ENCODE measurements around the gene CGNL1. TPM values are rescaled to one million over a fixed set of nuclear protein-coding genes. Genes with fewer than 3 reads are reported as not detected.

CGNL1 gene
- total RNA-seq, 6 donors from 2014 or later, result 40.1 to 81.8 (median 63.0) TPM

DNA sequence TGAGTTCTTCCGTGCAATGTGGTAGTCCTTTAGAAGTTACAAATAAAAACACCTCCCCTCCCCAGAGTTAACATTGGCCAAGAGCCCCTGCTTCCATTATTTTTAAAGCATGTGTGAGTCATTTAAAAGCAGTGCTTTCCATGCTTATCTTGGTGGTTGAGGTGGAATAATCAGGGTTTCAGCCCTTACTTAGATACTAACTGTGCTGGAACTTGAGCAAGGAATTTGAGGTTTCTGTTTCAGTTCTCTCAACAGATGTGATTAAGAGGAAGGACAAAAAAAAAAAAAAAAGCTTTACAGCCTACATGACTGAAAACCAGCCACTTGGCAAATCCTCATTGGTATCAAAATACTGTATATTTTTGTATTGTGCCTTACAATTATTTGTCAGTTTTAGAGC, 64.5 kb downstream of the CGNL1 start:
- Histone ChIP-seq H3K4me3 (no peak overlapping the region), H3K27me3 (no peaks in the 10 kb centered on the region), H3K9me3 (no peaks in the 10 kb centered on the region), H3K4me1 (peaks cover 0 to 19% (median 13%) of the 10 kb centered on the region in 4 donors), H3K27ac (peak overlapping the region in 3 of 4 donors; percentile 19 to 38 (median 34)), H3K36me3 (peaks cover 0 to 3% (median 0%) of the 10 kb centered on the region in 4 donors)
- WGBS, 2 donors, result 0% methylated on average over 1 of the region's 1 CpG
- ATAC-seq (ENCODE audit: low FRiP score in 2 of 2) (peak in 1 of 2 donors; percentile 40), DNase-seq (no peak)
- TF ChIP-seq, protein P1, sequence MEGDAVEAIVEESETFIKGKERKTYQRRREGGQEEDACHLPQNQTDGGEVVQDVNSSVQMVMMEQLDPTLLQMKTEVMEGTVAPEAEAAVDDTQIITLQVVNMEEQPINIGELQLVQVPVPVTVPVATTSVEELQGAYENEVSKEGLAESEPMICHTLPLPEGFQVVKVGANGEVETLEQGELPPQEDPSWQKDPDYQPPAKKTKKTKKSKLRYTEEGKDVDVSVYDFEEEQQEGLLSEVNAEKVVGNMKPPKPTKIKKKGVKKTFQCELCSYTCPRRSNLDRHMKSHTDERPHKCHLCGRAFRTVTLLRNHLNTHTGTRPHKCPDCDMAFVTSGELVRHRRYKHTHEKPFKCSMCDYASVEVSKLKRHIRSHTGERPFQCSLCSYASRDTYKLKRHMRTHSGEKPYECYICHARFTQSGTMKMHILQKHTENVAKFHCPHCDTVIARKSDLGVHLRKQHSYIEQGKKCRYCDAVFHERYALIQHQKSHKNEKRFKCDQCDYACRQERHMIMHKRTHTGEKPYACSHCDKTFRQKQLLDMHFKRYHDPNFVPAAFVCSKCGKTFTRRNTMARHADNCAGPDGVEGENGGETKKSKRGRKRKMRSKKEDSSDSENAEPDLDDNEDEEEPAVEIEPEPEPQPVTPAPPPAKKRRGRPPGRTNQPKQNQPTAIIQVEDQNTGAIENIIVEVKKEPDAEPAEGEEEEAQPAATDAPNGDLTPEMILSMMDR (IDR thresholded peaks at IDR 0.05), result no peak
- TF ChIP-seq POLR2A (IDR thresholded peaks at IDR 0.05), result no peak
- TF ChIP-seq EP300 (IDR thresholded peaks at IDR 0.05), result no peak
- TF ChIP-seq POLR2AphosphoS5 (IDR thresholded peaks at IDR 0.05), result no peak

GRCh38 chr15:57442335-57442734, 66.0 kb downstream of the CGNL1 start:
- DNase-seq (no peak), ATAC-seq (ENCODE audit: low FRiP score in 2 of 2) (no peak)
- no peak for TF ChIP-seq POLR2AphosphoS5 (IDR thresholded peaks at IDR 0.05)
- TF ChIP-seq, protein P1 (IDR thresholded peaks at IDR 0.05), result no peak
- TF ChIP-seq POLR2A (IDR thresholded peaks at IDR 0.05), result no peak
- no peak for TF ChIP-seq EP300 (IDR thresholded peaks at IDR 0.05)
- no peaks in the 10 kb centered on the region for H3K27me3 ChIP-seq
- no peak overlapping the region for H3K4me3 ChIP-seq
- H3K9me3 ChIP-seq, result no peaks in the 10 kb centered on the region
- H3K27ac ChIP-seq, result no peak overlapping the region
- whole genome bisulfite sequencing, 2 donors, result 87 to 94% methylated on average over 3 of the region's 3 CpGs
- H3K4me1 ChIP-seq, result peaks cover 0 to 19% (median 13%) of the 10 kb centered on the region in 4 donors
- peaks cover 0 to 3% (median 0%) of the 10 kb centered on the region in 4 donors for H3K36me3 ChIP-seq

DNA sequence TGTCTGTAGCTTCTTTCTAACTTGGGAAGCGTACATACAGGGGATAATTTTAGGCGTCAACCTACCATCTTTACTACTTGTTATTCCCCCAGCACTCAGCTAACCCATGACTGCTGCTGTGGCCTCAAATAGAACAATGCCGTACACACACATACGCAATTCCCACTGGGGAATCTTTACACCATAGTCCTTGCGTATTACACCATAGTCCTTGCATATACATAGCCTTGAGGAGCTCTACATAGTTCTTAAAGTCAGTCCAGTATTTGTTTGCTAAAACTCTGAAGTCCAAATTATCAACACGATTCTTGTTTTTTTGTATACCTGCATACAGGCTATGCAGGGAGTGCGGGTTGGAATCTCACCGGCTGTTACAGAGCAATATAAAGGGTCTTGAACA, 67.2 kb downstream of the CGNL1 start:
- DNase-seq (no peak), ATAC-seq (ENCODE audit: low FRiP score in 2 of 2) (no peak)
- H3K27me3 ChIP-seq, result no peaks in the 10 kb centered on the region
- H3K27ac ChIP-seq, result no peak overlapping the region
- WGBS, 2 donors, result 91% methylated on average over 8 of the region's 8 CpGs
- H3K4me1 ChIP-seq, result peaks cover 0 to 19% (median 13%) of the 10 kb centered on the region in 4 donors
- TF ChIP-seq EP300 (IDR thresholded peaks at IDR 0.05) (no peak), POLR2AphosphoS5 (IDR thresholded peaks at IDR 0.05) (no peak), POLR2A (IDR thresholded peaks at IDR 0.05) (no peak)
- TF ChIP-seq, protein P1 (IDR thresholded peaks at IDR 0.05), result no peak
- no peak overlapping the region for H3K4me3 ChIP-seq
- no peaks in the 10 kb centered on the region for H3K9me3 ChIP-seq
- H3K36me3 ChIP-seq, result peaks cover 0 to 3% (median 0%) of the 10 kb centered on the region in 4 donors

DNA sequence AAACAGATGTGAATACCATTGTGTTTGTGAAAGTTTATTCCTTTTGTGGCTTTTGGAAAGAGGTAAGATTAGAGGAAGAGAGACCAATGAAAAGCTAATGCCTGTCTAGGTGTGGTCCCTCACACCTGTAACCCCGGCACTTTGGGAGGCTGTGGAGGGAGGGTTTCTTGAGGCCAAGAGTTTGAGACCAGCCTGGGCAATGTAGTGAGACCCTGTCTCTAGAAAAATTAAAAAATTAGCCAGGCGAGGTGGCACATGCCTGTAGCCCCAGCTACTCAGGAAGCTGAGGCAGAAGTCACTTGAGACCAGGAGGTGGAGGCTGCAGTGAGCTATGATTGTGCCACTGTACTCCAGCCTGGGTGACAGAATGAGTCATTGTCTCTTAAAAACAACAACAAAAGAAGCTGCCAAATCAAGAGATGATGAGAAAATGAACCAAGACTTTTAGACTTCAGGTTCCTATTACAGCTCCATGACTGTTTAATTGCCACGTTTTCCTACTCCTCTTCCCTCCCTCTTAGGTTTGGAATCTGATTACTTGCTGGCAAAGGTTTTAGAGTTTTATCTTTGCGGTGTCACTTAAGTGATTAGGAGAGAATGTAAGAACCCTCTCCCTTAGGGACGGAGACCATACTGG, 68.7 kb downstream of the CGNL1 start:
- no peak for ATAC-seq (ENCODE audit: low FRiP score in 2 of 2)
- Histone ChIP-seq H3K27me3 (no peaks in the 10 kb centered on the region), H3K4me3 (no peak overlapping the region), H3K4me1 (peaks cover 0 to 19% (median 13%) of the 10 kb centered on the region in 4 donors), H3K27ac (no peak overlapping the region), H3K9me3 (no peaks in the 10 kb centered on the region), H3K36me3 (peaks cover 0 to 3% (median 0%) of the 10 kb centered on the region in 4 donors)
- 70 to 81% methylated on average over 5 of the region's 5 CpGs for WGBS, 2 donors
- TF ChIP-seq POLR2AphosphoS5 (IDR thresholded peaks at IDR 0.05) (no peak), EP300 (IDR thresholded peaks at IDR 0.05) (no peak), POLR2A (IDR thresholded peaks at IDR 0.05) (no peak)
- TF ChIP-seq, protein P1 (IDR thresholded peaks at IDR 0.05), result no peak
- DNase-seq, result no peak

DNA sequence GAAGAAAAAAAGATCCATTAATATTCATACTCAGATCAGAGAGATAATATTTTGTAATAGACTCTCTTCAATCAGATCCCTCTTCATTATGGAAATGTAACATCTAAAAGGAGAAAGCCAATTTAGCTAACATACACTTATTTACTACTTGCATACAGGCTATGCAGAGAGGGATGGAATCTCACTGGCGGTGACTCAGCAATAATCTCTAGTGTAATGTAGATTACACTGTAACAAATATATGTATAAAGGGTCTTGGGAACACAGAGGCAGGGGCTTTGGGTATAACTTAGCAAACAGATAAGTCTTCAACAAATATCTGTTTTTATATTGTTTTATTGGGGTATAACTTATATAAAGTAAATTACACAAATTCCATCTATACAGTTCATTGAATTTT, 69.6 kb downstream of the CGNL1 start:
- DNase-seq (no peak), ATAC-seq (ENCODE audit: low FRiP score in 2 of 2) (no peak)
- Histone ChIP-seq H3K4me3 (no peak overlapping the region), H3K9me3 (no peaks in the 10 kb centered on the region), H3K27me3 (no peaks in the 10 kb centered on the region), H3K27ac (no peak overlapping the region), H3K4me1 (peaks cover 0 to 11% (median 9%) of the 10 kb centered on the region in 4 donors), H3K36me3 (peaks cover 0 to 3% (median 0%) of the 10 kb centered on the region in 4 donors)
- TF ChIP-seq, protein P1 (IDR thresholded peaks at IDR 0.05), result no peak
- TF ChIP-seq EP300 (IDR thresholded peaks at IDR 0.05), result no peak
- no peak for TF ChIP-seq POLR2A (IDR thresholded peaks at IDR 0.05)
- no peak for TF ChIP-seq POLR2AphosphoS5 (IDR thresholded peaks at IDR 0.05)
- 94 to 97% methylated on average over 1 of the region's 1 CpG for WGBS, 2 donors

All from upper lobe of left lung (tissue), 6 donors.